HuH-7.5 (cell line): Measurements from ENCODE around the gene DDX1.
"Not testable (repeated sequence)": the region's sequence is repeated elsewhere in the genome, so short reads cannot be mapped to it uniquely, and the experiment has no call there.

Experiments used
- DNase-seq: peaks from one replicate; pipeline ENCODE4 v3.0.0; 2011; ENCODE audit warnings: low spot score

DDX1 gene

DNA sequence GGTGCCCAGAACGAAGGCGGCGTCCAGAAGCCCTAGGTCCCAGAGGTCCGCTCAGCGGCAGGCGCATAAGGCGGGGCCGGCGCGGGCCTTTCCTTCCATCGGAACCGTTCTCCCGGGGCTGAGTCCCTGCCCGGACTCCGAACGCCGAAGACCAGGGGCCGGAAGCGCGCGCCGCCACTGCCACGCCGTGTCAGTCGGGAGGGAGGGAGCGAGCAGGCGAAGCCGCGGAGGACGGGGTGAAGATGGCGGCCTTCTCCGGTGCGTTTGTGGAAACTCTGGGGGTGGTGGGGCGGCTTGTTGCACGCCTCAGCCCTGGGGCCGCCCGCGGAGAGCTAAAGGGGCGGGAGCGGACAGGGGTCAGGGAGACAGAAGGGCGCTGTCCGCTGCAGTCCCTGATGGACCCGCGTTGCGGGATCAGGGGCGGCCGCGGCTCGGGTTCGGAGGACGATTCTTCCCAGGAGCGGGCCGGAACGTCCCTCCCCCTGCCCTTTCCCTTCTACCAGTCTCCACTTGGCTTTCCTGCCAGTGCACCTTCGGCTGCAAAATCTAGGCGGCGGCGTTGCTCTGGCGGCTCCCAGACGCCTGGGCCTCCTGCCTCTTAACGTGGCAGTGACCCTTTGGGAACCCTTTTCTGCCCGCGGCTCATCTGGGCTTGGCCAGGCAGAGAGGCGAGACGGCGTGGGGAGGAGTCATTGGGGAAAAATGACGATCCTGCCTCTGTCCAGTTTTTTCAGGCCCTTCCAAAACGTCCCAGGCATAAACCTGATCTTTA lies at the start of gene DDX1:
TSS of gene DDX1 (plus strand) at position 177 of the 772 bp plus-strand sequence. CDS start at position 243, 66 bp downstream.
- peak; percentile 59 for DNase-seq

DNA sequence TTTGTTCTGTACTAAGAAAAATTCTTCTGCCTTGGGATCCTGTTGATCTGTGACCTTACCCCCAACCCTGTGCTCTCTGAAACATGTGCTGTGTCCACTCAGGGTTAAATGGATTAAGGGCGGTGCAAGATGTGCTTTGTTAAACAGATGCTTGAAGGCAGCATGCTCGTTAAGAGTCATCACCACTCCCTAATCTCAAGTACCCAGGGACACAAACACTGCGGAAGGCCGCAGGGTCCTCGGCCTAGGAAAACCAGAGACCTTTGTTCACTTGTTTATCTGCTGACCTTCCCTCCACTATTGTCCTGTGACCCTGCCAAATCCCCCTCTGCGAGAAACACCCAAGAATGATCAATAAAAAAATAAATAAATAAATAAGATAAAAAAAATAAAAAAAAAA lies 49.4 kb upstream of the DDX1 start:
- not testable (repeated sequence) for DNase-seq

DNA sequence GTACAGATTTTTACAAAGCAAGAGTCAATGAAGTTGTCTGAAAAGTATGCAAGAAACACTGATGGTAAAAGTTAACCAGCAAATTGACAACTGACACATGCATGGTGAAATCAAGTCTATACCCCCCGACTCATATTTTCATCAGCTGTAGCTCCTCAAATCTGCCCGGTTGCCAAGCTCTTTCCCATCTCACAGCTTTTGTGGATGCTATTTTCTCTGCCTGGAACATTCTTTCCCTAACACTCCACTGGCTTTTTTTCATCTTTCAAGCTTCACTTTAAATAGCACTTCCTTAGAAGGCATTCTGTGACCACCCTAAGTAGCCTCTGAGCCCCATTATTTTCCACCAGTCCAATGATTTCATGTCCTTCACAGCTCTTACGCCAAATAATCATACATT lies 48.6 kb upstream of the DDX1 start:
- no peak for DNase-seq

DNA sequence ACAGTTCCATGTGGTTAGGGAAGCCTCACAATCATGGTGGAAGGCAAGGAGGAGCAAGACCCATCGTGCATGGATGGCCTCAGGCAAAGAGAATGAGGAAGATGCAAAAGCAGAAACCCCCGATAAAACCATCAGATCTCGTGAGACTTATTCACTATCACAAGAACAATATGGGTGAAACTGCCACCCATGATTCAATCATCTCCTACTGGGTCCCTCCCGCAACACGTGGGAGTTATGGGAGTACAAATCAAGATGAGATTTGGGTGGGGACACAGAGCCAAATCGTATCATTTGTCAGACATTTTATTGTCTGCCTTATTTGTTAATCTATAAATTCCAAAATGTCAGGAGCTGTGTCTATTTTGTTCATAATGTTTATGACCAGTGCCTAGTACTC lies 48.1 kb upstream of the DDX1 start:
- no peak for DNase-seq

DNA sequence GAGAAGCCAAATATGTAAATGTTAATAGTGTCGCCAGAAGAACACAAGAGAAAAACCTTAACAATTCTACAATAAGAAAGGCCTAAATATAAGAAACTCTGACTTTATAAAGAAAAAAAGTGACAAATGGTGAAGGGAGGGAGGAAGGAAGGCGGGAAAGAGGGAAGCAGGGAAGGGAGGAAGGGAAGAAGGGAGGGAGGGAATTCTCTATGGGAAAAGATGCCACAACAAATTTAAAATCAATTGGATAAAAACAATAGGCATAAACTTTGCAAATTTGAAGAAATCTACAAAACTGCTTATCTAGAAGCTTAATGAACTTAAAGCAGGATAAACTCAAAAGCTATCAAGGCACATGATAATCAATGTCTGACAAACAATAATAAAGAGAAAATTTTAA lies 47.4 kb upstream of the DDX1 start:
- DNase-seq, result no peak

DNA sequence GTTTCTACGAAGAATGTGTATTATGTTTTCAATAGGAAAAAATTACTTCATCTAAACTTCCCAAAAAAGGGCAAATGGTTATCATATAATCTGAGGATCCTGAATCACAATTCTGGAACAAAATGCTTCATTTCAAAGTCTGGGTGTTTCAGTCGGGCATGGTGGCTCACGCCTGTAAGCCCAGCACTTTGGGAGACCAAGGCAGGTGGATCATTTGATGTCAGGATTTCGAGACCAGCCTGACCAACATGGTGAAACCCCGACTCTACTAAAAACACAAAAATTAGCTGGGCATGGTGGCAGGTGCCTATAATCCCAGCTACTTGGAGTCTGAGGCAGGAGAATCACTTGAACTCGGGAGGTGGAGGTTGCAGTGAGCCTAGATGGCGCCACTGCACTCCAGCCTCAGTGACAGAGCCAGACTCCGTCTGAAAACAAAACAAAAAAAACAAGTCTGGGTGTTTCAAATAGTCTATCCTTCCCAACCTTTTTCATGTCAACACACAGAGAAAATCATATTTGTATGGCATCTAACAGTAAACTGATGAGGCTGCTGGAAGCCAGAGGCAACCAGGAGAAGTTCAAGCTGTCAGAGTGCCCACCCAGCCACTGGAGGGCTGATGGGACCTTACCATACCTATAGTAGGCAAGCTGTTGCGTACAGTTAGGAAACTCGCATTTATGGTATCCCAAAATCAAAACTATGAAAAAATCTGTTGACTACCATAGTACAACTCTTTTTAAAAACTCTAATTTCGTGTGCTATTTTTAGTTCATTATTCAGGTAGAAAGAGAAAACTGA lies 45.2 kb upstream of the DDX1 start:
- DNase-seq, result no peak

DNA sequence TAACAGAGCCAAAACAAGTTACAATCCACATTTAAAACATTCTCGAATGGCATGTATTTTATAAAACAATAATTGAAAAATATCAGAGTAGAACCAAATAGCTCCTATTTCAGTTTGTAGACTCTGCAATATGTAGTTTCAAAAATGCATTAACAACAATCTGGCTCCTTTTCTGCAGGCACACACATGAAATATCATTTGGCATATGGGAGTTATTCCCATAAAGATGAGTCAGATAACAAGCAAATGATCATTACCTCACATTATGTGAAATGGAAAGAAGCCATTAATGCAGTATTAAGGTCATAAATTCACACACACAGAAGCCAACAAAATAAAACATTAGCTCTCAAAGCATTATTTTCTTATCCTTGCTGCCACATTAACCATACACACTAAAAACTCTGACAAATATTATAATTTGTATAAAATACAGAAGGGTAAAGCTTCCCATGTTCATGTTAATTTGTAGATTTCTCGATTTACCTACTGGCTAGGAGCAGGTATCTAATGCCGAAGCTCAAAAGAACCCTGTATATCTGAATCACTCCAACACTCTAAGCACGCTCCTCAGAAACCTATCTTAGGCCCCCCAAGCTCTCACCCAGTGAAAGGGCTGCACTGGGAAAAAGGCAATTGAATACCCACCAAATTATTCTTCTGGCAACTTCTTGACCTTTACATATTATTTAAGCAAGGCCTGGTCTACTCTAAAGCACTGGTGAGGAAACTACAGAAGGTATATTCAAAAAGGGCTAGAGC lies 44.4 kb upstream of the DDX1 start:
- no peak for DNase-seq

DNA sequence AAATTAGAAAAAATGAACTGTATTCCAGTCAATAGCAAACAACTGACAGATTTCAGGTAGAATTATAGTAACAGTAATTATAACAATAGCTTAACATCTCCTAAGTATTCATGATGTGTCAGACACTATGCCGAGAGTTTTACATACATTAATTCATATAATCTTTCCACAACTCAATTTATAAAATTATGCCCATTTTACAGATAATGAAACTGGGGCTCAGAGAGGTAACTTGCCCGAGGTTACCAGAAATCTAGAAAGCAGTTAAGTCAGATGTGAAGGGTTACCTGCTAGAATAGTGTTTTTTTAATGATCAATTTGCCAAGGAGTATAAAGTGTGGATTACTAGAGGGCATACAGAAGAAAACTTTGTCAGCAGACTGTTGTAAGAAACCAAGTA lies 42.7 kb upstream of the DDX1 start:
- DNase-seq, result no peak

DNA sequence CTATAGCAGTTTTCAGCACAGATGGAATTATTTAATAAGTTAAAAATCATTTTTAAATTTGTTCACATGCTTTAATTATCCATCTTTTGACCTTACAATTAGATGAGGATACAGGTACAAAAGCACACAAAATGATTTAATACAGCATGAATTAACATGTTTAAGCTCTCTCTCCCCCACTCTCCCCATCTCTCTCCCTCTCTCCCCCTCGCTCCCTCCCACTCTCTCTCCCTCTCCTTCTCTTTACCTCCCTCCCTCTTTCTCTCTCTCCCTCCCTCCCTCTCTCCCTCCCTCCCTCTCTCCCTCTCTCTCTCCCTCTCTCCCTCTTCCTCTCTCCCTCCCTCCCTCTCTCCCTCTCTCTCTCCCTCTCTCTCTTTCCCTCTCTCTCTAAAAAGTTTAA lies 38.1 kb upstream of the DDX1 start:
- no peak for DNase-seq

DNA sequence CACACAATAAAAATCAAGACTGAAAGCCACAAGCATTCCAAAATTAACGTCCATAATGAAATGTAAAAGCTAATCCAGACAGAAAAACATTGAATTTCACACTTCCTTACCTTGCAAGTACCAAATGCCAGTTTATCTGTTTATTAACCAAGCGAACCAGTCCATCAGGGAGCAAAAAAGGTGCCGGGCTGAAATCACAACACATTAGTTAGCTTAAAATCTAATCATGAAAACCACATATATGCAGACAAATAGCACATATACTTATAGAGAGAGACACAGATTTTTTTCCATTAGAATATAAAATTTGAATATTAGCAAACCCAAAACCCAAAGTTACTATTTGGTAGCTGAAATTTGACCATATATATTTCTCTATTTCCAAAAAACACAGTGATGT lies 37.7 kb upstream of the DDX1 start:
- DNase-seq, result no peak

DNA sequence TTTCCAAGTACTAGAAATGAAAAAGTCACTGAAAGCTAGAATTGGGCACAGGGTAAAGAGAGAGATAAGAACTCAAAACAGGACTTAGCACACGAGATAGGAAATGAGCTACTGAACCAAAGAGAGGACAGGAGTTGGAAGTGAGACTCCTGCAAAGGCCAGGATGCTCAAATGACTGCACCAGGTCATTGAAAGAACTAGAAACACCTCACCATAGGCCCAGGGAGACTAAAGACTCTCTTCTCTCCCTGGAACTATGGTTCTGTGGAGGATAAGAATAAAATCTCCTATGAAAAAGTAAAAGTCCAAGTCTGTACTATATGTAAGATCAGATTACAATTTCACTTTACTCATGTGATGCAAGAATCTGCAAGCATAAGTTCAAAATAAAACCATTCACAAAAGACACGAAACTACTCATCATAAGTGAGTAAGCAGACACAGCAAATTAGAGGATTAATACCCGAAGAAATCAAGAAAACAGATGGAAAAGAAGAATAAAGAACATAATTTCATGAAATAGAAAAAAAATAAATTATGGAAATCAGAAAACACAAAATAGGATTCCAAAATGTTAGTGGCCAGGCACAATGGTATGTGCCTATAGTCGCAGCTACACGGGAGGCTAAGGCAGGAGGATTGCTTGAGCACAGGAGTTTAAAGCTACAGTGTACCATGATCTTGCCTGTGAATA lies 37.0 kb upstream of the DDX1 start:
- DNase-seq, result no peak

DNA sequence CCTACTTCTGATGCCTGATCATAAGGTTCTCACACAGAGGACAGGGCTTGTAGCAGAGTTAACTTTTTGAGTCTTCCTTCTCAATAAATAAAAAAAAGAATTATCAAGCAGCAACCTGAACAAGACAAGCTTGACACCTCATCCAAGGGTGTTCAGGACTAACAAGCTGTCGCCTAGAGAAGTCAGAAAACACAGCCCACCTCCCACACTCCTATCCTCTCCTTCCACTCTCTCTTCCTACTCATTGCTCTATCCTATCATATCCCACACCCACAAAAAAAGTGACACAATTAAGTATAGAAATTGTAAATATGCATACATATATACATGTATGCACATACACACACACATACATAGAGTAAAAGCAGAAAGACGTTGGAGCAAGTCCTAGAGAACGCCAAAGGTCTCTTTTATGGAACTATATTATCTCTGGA lies 35.9 kb upstream of the DDX1 start:
- no peak for DNase-seq

DNA sequence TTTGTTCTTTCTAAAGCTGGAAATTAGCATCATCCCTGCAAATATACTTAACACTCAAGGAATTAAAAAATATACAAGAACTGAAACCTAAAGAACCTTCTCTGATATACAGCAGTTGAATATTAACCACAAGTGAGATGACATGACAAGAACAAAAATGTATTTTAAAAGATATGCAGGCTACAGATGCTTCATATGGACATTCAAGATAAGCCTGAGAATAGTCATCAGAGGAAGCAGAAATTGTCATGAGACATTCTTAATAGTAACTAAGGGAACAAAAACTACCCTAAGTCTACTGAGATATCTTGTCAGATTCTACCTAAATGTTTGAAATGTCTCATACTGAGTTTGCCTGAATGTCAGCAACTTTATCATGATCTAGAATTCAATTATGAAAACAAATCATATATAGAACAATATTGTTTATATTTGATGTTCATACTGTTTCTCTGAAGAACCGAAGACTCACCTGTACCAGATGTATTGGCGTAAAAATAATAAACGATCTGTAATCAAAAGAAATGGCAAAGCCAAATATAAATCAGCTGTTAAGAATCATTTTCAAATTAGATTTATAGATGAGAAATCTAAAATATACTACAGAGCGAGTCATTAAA lies 35.2 kb upstream of the DDX1 start:
- no peak for DNase-seq

DNA sequence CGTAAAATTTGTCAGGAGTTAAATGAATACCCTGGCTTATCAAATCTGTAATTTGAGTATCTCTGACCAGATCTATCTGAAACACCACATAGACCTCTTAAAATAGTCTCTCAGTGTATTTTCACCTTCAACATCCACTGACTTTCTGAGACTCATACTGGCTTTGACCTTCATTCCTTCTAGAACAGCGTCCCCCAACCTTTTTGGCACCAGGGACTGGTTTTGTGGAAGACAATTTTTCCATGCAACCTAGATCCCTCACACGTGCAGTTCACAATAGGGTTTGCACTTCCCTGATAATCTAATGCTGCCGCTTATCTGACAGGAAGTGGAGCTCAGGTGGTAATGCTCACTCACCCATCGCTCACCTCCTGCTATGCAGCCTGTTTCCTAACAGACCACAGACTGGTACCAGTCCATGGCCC lies 33.8 kb upstream of the DDX1 start:
- DNase-seq, result no peak

DNA sequence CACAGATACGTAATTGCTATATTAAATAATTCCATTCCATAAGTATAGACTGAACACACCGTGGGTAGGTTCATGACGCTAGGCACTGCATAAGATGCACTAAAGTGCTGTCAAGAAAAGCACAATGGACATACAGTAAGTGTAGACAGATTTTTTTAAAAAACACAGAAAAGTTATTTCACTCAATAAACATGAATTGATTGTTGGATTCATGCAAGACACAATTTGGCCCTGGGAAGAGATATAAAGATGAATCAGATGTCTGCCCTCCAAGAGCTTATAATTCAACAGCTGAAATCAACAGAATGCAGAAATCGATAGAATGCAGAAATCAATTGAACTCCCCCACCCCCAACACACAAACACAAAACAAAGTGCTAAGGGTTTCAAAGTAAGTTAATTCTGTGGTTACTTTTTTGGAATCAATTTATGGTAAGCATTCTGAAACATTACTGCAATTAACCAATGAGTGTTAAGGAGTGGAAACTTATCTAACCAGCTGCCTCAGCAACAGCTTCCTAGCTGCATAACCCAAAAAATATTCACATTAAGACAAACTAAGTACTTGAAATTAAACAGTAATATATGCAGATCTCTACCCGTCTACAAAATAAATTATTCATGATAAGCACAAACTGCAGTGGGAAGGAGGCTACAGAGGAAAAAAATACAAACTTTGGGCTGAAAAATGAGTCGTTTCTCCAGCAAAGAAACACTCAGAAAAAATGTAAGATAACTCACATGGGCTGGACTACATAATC lies 32.1 kb upstream of the DDX1 start:
- no peak for DNase-seq

DNA sequence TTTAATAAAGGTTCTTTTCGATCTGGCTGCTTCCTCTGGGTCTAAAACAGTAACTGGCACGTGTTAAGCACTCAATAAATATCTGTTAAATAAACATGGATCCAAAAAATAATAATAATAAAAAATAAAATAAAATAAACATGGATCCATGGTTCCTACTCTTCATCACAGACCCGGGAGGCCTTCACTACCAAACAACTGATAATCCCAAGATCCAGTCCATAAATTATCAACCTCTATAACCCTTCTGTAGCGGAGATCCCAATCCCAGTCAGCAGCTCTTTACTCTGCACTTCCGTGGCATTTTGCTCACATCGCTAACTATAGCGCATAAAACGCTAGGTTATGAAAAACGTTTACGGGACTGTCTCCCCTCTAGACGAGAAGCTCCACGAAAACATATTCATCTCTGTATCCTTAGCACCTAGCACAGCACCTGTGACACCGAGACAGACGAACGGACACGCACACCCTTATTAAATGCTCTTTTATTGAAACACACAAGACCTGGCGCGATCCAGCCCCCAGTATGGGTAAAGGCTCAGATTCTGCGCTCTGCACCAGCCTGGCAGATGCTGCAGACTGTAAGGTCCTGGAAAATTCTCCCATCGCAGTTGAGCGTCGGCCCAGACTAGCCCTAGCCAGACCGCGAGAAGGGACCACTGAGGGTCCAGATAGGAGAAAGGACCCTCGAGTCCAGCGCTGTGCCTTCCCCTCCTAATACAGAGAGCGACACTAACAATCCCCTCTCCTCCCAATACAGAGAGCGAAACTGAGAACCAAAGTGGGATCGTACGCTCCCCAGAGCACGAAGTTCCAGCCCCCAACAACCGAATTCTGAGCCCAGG lies 31.3 kb upstream of the DDX1 start:
- DNase-seq, result no peak

DNA sequence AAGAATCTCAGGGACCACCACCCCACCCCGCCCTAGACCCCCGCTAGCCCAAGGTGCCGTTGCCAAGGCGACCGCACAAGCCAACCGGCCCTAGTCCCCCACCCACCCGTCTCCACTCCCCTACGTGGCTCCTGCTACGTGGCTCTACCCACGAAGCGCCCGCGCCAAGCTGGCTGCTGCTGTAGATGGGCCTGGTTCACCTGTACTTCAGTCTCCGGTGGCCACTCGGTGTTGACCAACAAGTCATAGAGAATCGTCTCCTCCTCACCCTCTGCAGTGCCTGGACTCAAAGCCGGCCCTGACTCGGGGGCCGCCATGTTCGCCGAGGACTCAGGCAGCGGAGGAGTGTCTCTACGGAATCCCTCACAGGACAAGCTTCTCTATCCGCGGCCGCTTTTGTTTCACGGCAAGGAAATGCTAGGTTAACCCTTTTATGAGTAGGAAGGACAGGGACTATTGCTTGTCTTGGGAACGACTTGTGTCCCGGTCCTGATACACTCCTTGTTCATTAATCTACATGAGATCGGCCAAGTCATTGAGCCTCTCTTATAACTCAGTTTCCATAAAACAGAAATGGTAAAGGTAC lies 30.6 kb upstream of the DDX1 start, which contains the start of gene NBAS:
TSS of gene NBAS (minus strand) at position 347 of the 586 bp plus-strand sequence. CDS start at position 317, 30 bp downstream.
- DNase-seq, result peak; percentile 53

DNA sequence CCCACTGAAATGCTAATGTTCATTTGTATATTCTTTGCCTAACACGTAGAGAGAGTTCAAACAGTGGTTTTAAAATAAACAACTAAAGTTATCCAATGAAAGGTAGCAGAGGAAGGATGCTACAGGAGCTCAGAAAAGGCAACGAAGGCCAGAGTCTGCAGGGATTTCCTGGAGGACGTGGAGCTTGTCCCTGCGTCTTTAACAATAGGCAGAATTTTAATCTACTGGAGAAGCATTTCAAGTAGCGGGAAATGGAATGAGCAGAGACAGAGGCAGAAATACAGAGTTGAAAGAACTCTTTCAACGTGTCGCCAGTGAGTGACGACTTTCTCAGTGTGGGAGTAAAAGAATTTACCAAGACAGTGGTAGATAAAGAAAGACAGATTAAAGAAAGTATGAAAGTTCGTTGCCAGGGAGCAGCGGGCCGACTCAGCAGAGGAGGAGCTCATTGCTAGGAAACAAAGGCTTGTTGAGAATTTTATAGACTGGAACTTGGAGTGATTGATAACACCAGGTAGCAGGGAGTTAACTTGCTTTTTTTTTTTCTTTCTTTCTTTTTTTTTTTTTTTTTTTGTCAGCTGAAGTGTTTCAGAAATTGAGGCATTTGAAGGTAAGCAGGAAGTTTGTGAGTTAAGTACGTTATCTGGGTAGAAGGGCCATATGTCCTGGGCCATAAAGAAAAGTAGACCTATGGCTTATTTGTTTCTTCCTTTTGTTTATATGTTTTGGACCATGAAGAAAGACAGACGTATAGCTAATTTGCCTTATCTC lies 29.9 kb upstream of the DDX1 start:
- DNase-seq, result no peak
